GM19324 (cell line): ENCODE measurements around the gene PIMREG.
"Not testable (repeated sequence)": the region's sequence is repeated elsewhere in the genome, so short reads cannot be mapped to it uniquely, and the experiment has no call there.

Experiments
- ATAC-seq: cut with Tn5 transposase; IDR thresholded peaks from one replicate; pipeline ENCODE4 v1.9.1; 2021; ENCODE audit warnings: mild to moderate bottlenecking, moderate library complexity; ENCODE audit not compliant: unreplicated experiment, low FRiP score

PIMREG gene

GRCh38 chr17:6476076-6476809, 32.0 kb downstream of the PIMREG start:
- ATAC-seq: no peak

- no peak for ATAC-seq
These were observed 32.5 kb downstream of the PIMREG start for GRCh38 chr17:6476810-6477179.

GRCh38 chr17:6477831-6478383, 33.7 kb downstream of the PIMREG start:
- ATAC-seq: no peak

GRCh38 chr17:6478486-6478885, 34.2 kb downstream of the PIMREG start:
- ATAC-seq: no peak

GRCh38 chr17:6479622-6480302, 35.5 kb downstream of the PIMREG start:
- ATAC-seq: no peak

GRCh38 chr17:6480303-6480675, 36.0 kb downstream of the PIMREG start:
- ATAC-seq: no peak

GRCh38 chr17:6482105-6482455, 37.8 kb downstream of the PIMREG start:
- ATAC-seq: no peak

- ATAC-seq: not testable (repeated sequence)
These were observed 38.5 kb downstream of the PIMREG start for GRCh38 chr17:6482796-6483195.

- no peak for ATAC-seq
These were observed 39.3 kb downstream of the PIMREG start for GRCh38 chr17:6483507-6483906.

GRCh38 chr17:6485646-6486412, 41.6 kb downstream of the PIMREG start:
- no peak for ATAC-seq

- ATAC-seq: no peak
These were observed 43.2 kb downstream of the PIMREG start for GRCh38 chr17:6487251-6488007.

- no peak for ATAC-seq
These were observed 43.8 kb downstream of the PIMREG start for GRCh38 chr17:6488008-6488539.

- no peak for ATAC-seq
These were observed 44.8 kb downstream of the PIMREG start for GRCh38 chr17:6489016-6489550.

GRCh38 chr17:6491071-6491700, 46.9 kb downstream of the PIMREG start:
- no peak for ATAC-seq

- no peak for ATAC-seq
These were observed 48.8 kb downstream of the PIMREG start for GRCh38 chr17:6492892-6493674.

- no peak for ATAC-seq
These were observed 50.1 kb downstream of the PIMREG start for GRCh38 chr17:6494239-6494941.

- no peak for ATAC-seq
These were observed 51.3 kb downstream of the PIMREG start for GRCh38 chr17:6495450-6496115.

GRCh38 chr17:6496116-6496481, 51.8 kb downstream of the PIMREG start:
- ATAC-seq: no peak
